Raji (cell line): ENCODE measurements around the gene MEX3D.

Experiments used
- POLR2A ChIP-seq: IDR thresholded peaks from 2 replicates; pipeline ENCODE4 v1.6.1; 2011; ENCODE audit warnings: low read depth, low read length, control low read depth; ENCODE audit not compliant: insufficient read depth

Gene MEX3D

DNA sequence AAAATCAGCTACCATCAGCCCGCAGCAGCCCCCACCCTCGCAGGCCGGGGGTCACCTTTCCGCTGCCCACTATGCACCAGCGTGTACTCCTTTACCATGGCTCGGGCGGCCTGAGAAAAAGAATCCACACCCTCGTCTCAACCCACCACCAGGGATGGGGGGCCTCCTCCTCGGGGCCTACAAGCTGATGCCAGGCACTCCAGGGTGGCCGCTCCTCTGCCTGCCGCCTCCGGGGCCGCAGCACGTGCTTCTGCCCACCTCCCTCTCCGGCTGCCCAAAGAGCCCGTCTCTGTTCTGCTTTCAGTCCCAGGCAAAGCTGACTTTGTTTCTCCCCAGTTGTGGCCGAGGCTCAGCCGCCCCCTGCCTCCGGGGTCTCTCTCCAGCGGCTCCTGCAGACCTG lies 11.1 kb upstream of the MEX3D start:
- no peak for TF ChIP-seq POLR2A

DNA sequence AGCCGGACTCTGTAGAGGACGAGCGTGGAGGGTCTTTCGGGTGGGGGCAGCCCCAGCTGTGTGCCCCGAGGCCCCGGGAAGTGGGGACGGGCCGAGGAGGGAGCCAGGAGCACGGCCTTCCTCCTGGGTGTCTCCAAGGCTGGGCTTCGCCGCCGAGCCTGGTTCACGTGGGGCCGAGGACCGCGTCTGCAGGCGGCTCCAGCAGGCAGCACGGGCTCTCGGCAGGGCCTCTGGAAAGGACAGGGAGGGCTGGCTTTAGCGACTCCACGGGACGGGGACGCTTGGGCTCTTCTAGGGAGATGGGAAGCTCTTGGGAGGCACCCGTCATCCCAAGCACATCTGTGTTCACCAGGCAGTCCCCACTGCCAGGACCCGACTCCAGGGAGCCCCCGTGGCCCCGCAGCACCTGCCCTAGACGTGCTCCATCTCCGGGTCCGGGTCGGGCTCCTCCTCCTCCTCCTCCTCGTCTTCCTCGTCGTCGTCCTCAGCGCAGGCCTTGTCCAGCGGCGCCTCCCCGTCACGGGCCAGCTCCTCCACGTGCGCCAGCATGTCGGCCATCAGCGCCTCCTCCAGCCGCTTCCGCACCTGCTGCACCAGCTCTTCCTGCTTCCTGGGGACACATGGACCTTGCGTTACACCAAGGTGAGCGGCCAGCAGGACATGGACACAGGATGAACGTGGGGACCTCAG lies 9.9 kb upstream of the MEX3D start:
- no peak for TF ChIP-seq POLR2A

DNA sequence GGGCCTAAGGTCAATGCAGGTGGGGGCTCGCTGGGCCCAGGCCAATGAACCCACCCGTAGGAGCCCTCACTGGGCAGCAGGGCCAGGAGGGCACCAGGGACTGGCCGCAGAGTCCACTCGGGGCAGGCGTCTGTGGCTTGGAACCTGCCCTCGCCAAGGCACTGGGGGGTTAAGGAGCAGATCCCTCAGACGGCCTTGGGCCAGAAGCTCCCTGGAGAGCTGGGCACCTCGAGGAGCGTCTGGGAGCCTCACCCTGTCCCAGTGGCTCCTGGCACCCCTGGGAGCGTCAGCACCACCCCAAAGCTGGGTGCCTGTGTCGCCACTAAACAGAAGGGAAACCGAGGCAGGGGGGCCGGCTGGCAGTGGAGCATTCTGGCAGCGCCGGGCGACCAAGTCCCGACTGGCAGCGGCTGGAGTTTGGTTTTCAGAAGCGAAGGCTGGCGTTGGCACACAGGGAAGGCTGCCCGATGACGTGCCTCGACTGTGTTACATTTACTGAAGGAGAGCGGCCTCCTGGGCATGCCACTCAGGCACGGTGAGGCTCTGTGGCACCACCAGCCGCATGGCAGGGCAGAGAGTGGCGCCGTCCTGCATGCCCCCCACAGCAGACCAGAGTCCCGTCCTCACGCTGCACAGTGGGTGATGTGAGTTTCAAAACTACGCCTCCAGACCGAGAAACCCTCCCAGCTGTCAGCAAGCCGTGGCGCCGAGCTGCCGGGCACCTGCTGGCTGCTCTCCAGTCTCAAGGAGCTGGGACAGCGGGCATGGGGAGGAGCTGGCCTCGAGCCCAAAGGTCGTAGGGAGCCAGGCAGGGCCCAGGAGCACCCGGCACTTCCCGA lies 9.2 kb upstream of the MEX3D start:
- TF ChIP-seq POLR2A = no peak

DNA sequence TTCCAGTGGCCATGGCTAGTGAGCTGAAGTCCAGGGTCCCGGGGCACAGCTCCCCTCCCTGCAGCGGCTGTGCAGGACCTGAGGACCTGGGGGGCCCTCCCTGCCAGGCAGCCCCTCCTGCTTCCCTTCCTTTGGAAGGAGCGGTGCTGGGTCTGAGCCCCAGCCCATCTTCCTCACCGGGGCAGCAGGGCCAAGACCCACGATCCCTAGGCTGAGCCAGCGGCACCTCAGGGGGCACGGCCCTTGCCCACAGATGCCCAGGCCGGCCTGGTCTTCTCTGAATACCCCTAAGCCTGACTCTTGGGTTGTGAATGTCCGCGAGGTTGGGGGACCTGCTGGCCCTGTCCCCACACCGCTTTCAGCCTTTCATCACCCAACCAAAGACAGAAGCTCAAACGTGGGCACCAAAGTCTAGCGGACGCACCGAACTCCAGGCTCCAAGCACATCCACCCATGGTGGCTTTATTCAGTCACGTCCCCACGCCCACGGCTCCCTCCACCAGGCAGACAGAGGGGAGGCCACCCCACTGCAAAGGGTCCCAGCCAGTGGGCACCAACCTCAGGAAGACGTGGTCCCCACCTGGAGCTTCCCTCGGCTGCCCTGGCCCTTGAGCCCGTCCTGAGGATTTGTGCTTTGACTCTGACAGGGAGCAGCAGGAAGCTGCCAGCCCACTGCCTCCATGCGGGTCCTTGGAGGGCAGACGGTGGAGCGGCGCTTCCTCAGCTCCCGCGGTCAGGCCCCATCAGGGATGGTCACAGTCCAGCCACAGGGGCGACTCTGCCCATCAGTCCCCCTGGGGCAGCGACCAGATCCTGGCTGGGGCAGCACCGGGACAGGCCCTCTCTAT lies 8.3 kb upstream of the MEX3D start:
- no peak for TF ChIP-seq POLR2A

DNA sequence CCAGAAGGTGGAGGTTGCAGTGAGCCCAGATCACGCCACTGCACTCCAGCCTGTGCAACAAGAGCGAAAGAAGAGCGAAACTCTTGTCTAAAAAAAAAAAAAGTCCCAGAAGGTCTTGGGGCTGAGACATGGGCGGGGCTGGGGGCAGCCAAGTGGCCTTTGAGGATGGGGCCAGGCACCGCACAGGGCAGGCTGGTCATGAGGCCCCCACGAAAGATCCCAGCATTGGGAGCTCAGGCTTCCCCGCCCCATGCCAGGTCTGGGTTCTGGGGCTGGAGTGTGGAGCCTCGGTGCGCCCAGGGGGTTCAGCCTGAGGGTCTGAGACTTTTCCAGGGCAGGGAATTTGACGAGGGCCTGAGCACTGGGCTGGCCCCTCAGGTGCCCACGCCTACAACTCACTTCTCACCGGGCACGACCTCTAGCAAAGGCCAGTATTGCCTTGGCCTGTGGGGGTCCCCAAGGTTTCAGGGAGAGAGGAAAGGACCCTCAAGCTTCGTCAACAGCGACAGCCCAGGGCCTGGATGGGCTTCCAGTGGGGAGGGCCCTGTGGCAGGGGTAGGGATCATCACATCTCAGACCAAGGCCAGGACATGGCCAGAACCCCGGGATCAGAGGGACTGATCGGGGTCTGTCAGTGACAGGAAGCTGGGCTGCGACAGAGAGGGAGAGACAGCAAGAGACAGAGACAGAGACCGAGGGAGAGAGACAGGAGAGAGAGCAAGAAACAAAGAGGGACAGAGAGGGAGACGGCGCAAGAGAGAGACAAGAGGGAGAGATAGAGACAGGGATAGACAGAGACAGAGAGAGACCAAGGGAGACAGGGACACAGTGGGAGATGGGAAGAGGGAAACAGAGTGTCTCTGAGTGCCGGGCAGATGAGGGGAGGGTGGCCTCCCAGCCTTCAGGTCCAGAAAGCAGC lies 7.5 kb upstream of the MEX3D start:
- TF ChIP-seq POLR2A = no peak

DNA sequence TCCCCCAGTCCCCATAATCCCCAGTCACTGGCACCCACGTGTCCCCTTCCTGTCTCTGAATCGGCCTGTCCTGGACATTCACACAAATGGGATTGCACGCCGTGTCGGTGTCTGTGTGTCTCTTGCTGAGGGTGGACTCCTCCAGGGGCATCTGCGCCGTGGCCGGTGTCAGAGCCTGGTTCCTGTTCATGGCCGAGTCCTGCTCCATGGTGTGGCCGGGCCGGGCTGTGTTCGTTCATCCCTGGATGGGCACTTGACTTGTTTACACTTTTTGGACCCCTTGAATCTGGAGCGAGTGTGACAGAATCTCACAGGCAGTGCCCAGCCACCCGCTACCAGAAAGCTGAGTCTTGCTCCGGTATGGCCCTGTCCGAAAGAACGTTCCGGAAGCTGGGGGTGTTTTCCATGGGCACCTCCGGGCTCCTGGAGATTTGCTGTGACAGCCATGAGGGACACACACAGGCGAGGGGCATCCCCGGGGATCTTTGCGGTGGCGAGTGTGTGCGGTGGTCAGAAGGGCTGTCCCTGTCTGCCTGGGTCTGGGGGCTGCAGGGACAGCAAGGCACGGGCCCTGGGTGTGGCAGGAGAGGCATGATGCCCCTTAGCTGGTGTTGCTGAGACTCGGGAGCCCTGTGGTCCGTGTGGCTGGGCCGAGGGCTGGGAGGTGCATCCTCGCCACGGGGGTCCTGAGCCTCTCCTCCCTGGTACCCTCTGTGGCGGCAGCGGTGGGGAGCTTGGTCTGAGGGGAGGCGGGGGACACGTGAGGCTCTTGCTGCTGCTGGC lies 6.4 kb upstream of the MEX3D start:
- no peak for TF ChIP-seq POLR2A

DNA sequence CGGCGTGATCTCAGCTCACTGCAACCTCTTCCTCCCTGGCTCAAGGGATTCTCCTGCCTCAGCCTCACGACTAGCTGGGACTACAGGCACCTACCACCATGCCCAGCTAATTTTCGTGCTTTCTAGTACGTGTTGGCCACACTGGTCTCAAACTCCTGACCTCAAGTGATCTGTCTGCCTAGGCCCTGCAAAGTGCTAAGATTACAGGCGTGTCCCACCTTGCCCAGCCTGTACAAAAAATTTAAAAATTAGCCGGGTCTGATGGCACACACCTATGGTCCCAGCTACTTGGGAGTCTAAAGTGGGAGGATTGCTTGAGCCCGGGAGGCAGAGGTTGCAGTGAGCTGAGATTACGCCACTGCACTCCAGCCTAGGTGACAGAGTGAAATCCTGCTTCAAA lies 4.7 kb upstream of the MEX3D start:
- TF ChIP-seq POLR2A = no peak

DNA sequence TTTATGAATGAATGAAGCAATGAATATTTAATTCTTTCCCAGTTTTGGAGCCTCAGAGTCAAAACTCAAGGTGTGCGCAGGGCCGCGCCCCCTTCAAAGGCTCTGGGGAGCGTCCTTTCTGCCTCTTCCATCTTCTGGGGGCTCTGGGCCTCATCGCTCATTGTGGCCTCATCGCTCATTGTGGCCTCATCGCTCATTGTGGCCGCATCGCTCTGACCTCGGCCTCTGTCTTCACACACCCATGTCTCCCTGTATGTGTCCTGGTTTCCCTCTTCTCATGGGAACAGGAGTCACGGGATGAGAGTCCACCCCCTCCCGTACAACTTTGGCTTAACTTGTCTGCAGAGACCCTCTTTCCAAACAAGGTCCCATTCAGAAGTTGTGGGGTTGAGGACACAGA lies 3.2 kb upstream of the MEX3D start:
- no peak for TF ChIP-seq POLR2A

DNA sequence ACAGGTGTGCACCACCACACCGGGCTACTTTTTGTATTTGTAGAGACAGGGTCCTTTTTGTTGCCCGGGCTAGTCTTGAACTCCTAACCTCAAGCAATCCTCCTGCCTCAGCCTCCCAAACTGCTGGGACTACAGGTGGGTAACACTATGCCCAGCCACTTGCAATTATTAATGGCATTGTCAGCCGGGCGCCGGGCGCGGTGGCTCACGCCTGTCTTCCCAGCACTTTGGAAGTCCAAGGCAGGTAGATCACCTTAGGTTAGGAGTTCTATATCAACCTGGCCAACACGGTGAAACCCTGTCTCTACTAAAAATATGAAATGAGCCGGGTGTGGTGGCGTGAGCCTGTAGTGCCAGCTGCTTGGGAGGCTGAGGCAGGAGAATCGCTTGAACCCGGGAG lies 2.7 kb upstream of the MEX3D start:
- TF ChIP-seq POLR2A = no peak

DNA sequence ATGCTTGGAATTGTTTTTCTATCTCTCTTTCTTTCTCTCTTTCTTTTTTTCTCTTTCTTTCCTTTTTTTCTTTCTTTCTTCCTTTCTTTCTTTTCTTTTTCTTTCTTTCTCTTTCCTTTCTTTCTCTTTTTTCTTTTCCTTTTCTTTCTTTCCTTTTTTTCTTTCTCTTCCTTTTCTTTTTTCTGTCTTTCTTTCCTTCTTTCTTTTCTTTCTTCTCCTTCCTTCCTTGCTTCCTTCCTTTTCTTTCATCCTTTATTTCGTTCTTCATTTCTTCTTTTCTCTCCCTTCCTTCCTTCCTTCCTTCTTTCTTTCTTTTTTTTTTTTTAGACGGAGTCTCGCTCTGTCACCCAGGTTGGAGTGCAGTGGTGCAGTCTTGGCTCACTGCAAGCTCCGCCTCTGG lies 1.9 kb upstream of the MEX3D start:
- TF ChIP-seq POLR2A = no peak

DNA sequence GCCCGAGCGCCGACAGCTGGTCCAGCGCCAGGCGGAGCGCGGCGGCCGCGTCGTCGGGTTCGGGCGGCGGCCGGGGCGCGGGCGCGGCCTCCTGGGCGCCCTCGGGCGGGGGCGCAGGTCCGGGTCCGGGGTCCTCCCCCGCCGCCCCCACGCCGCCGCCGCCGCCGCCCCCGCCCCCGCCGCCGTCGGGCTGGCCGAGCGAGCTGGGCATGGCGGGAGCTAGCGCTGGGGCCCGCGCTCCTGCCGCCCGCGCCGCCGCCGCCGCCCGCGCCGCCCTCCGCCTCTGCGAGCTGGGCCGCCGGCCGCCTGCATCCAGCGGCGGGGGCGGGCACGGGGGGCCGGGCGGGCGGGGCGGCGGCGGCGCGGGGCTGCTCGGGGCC lies 287 bp downstream of the MEX3D start:
- TF ChIP-seq POLR2A = no peak

DNA sequence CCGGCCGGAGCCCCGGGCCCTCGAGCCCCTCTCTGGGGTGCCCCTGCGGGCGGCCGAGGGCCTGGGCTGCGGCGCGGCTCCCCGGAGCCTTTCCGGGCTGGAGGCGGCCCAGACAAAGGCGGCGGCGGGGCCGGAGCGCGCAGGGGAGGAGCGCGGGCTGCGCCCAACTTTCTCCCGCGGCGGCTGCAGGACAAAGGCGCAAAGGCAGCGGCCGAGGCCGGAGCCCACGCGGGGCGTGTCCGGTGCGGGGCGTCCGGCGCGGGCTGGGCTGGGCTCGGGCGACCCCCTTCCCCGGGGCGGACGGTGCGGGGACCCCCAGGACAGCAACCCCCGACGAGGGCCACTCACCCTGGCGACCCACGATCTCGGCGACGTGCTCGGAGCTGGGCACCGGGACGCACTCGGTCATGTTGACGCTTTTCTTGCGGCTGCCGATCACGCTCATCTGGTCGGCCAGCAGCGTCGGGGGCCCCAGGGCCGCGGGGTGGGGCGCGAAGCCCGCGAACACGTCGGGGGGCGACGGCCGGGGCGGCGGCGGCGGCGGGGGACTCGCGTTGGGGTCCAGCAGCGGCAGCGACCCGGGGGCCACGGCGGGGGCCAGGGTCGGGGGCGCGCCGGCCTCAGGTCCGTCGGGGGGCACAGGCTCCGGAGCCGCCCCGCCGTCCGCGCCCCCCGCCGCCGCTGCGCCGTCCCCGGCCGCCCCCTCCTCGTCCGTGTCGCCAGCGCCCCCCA lies 843 bp downstream of the MEX3D start:
- TF ChIP-seq POLR2A = no peak

DNA sequence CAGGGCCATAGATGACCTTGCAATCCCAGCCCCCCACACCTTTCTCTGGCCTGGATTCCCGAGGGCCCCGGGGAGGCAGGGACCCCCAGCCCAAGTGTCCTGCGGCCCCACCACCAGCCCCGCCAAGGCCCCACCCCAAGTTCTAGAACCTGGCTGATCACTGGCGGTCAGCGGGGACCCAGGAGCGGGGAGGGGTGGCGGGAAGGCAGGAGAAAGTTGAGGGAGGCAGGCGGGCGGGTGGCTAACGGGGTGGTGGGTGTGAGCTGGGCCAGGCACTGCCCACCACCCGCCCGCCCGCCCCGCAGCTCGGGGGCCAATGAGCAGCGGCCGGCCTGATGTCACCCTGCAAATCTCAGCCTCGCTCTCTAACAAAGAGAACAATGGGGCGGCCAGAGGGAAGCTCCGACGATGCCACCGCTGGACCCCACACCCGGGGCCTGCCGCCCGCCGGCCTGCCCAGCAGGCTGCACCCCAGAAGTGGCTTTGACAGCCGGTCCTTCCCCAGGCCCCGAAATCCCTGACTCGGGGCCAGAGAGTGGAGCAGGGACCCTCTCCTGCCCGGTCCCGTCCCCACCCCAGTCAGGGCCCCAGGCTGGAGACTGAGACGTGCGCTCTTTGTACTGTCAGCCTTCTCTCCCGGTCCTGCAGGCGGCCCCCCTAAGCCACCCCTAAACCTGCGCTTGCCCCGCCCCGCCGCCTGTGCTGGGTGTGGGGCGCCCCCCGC lies 1.6 kb downstream of the MEX3D start:
- no peak for TF ChIP-seq POLR2A

DNA sequence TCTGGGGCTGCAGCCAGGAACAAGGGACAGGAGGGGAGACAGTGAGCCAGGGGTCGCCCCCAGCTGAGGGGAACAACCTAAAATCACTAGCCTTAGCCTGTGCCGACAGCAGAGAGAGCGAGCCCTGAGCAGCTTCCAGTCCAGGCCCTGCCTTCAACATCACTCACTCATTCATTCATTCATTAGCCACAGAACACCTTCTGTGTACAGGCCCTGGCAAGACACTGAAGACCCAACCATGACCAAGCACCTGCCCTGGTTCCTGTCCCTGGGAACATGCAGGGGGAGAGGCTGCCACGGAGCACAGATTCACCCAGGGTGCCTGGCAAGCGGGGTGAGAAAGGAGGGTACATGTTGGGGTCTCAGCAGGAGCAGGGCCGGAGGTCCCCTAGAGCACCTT lies 4.9 kb downstream of the MEX3D start:
- no peak for TF ChIP-seq POLR2A
